Fibroblast of pulmonary artery (primary cell): ENCODE measurements around the gene SLC9A3.

ENCODE experiments used
- DNase-seq: peaks from one replicate; pipeline ENCODE4 v3.0.0-alpha.2; 2010; ENCODE audit warnings: low read depth
- H3K4me3 ChIP-seq: replicated peaks from 2 replicates; pipeline ENCODE4 v1.5.1; 2011; ENCODE audit warnings: low read depth, mild to moderate bottlenecking, control low read depth, low read length, moderate library complexity
- CTCF ChIP-seq: IDR thresholded peaks from 2 replicates; pipeline ENCODE4 v1.5.1; 2011; ENCODE audit warnings: mild to moderate bottlenecking, control low read depth, low read length, inconsistent platforms; ENCODE audit errors: missing control alignments

The SLC9A3 gene

GRCh38 chr5:542319-543311 is 18.4 kb upstream of the SLC9A3 start:
- no peak overlapping the region for H3K4me3 ChIP-seq
- TF ChIP-seq CTCF: no peak
- no peak for DNase-seq

GRCh38 chr5:541539-542318 is 17.5 kb upstream of the SLC9A3 start:
- no peak overlapping the region for H3K4me3 ChIP-seq
- DNase-seq: no peak
- TF ChIP-seq CTCF: no peak

- TF ChIP-seq CTCF: no peak
- no peak overlapping the region for H3K4me3 ChIP-seq
- DNase-seq: no peak
These were observed 16.8 kb upstream of the SLC9A3 start for GRCh38 chr5:540906-541538.

- H3K4me3 ChIP-seq: no peak overlapping the region
- no peak for DNase-seq
- no peak for TF ChIP-seq CTCF
These were observed 16.0 kb upstream of the SLC9A3 start for GRCh38 chr5:540071-540905.

GRCh38 chr5:539469-540070 is 15.3 kb upstream of the SLC9A3 start:
- DNase-seq: no peak
- H3K4me3 ChIP-seq: no peak overlapping the region

More at GRCh38 chr5:539469-540070, 15.3 kb upstream of the SLC9A3 start:
- TF ChIP-seq CTCF: no peak
